IMR-90 (cell line): ENCODE data around the gene FOXL3. TPM values are rescaled to one million over a fixed set of nuclear protein-coding genes. Genes with fewer than 3 reads are reported as not detected.

Experiments
- ATAC-seq: fragments of 200-7000 bp; cut with Tn5 transposase; 2 replicates; pipeline ENCODE4 v1.9.1; 2020; ENCODE audit warnings: low read depth, mild to moderate bottlenecking, moderate library complexity
- BruUV-seq: library from RNA; stranded (reverse); fragments of 400-500 nt; replicated peaks from 2 replicates; lab custom pipeline; 2021; lab: Mats Ljungman, UMichigan
- CTCF ChIA-PET: fragments of 300-600 bp; formaldehyde crosslinking; extraction: SDS; loops from one replicate; lab custom pipeline; 2021; ENCODE audit warnings: antibody characterized with exemption; lab: Yijun Ruan, JAX
- POLR2A ChIA-PET: fragments of 300-600 bp; sonication (Branson Sonifier 250); formaldehyde crosslinking; loops from one replicate; lab custom pipeline; 2022; ENCODE audit warnings: antibody characterized with exemption; ENCODE audit not compliant: unreplicated experiment; lab: Charles Lee
- DNase-seq: peaks from one replicate; pipeline ENCODE4 v3.0.0; 2013
- H2AFZ ChIP-seq: replicated peaks from 2 replicates; pipeline ENCODE3; 2013; ENCODE audit warnings: low read length, mild to moderate bottlenecking; ENCODE audit not compliant: poor library complexity
- H2AK5ac ChIP-seq: 2 replicates; pipeline ENCODE4 v1.6.1; 2013; ENCODE audit warnings: low read depth, low read length, inconsistent platforms
- H2AK9ac ChIP-seq: replicated peaks from 2 replicates; pipeline ENCODE3; 2013; ENCODE audit warnings: mild to moderate bottlenecking, low read depth, low read length, moderate library complexity; ENCODE audit not compliant: poor library complexity
- H2BK120ac ChIP-seq: 2 replicates; pipeline ENCODE4 v1.6.1; 2013; ENCODE audit warnings: low read depth, low read length, inconsistent platforms
- H2BK15ac ChIP-seq: 3 replicates; pipeline ENCODE4 v1.6.1; 2013; ENCODE audit warnings: low read depth, low read length, inconsistent platforms
- H2BK20ac ChIP-seq: 2 replicates; pipeline ENCODE4 v1.6.1; 2013; ENCODE audit warnings: low read depth, mild to moderate bottlenecking, inconsistent platforms, low read length, moderate library complexity
- H2BK5ac ChIP-seq: 2 replicates; pipeline ENCODE4 v1.6.1; 2013; ENCODE audit warnings: mild to moderate bottlenecking, low read depth, low read length, inconsistent platforms; ENCODE audit not compliant: poor library complexity, severe bottlenecking
- H3K14ac ChIP-seq: replicated peaks from 2 replicates; pipeline ENCODE4 v1.6.1; 2013; ENCODE audit warnings: low read depth, low read length, inconsistent platforms
- H3K18ac ChIP-seq: 2 replicates; pipeline ENCODE4 v1.6.1; 2013; ENCODE audit warnings: low read depth, low read length, control low read depth
- H3K23ac ChIP-seq: 2 replicates; pipeline ENCODE4 v1.6.1; 2013; ENCODE audit warnings: low read depth, low read length, inconsistent platforms
- H3K27ac ChIP-seq: 2 replicates; pipeline ENCODE4 v1.5.1; 2013; ENCODE audit warnings: mild to moderate bottlenecking, control low read depth, low read length; ENCODE audit not compliant: insufficient read depth
- H3K27me3 ChIP-seq: 2 replicates; pipeline ENCODE4 v1.6.1; 2013; ENCODE audit warnings: low read length; ENCODE audit not compliant: control insufficient read depth, insufficient read depth
- H3K36me3 ChIP-seq: 2 replicates; pipeline ENCODE4 v1.6.1; 2013; ENCODE audit warnings: low read length, mixed read lengths; ENCODE audit not compliant: control insufficient read depth, insufficient read depth
- H3K4ac ChIP-seq: 2 replicates; pipeline ENCODE4 v1.6.1; 2013; ENCODE audit warnings: low read depth, low read length, inconsistent platforms
- H3K4me1 ChIP-seq: 2 replicates; pipeline ENCODE4 v1.6.1; 2013; ENCODE audit warnings: low read length, mixed read lengths; ENCODE audit not compliant: control insufficient read depth, insufficient read depth
- H3K4me2 ChIP-seq: 2 replicates; pipeline ENCODE4 v1.6.1; 2013; ENCODE audit warnings: low read depth, mild to moderate bottlenecking, control low read depth, low read length, moderate library complexity
- H3K4me3 ChIP-seq: 2 replicates; pipeline ENCODE4 v1.5.1; 2013; ENCODE audit warnings: low read depth, mild to moderate bottlenecking, control low read depth, low read length, moderate library complexity; ENCODE audit not compliant: insufficient read depth
- H3K56ac ChIP-seq: 2 replicates; pipeline ENCODE4 v1.6.1; 2013; ENCODE audit warnings: low read length, inconsistent platforms; ENCODE audit not compliant: insufficient read depth; ENCODE audit errors: extremely low read depth
- H3K79me1 ChIP-seq, 2 experiments: 2 replicates each; pipeline ENCODE4 v1.6.1; 2013; ENCODE audit warnings: low read length in 2 of 2, inconsistent platforms in 1 of 2, low read depth in 1 of 2
- H3K9ac ChIP-seq: 2 replicates; pipeline ENCODE4 v1.6.1; 2013; ENCODE audit warnings: low read depth, low read length, control low read depth
- H3K9me1 ChIP-seq: 2 replicates; pipeline ENCODE4 v1.6.1; 2013; ENCODE audit warnings: low read length, inconsistent platforms; ENCODE audit not compliant: insufficient read depth
- H3K9me3 ChIP-seq: 2 replicates; pipeline ENCODE4 v1.6.1; 2013; ENCODE audit warnings: low read length; ENCODE audit not compliant: control insufficient read depth, insufficient read depth
- H4K20me1 ChIP-seq: 2 replicates; pipeline ENCODE4 v1.6.1; 2013; ENCODE audit warnings: low read length, inconsistent platforms; ENCODE audit not compliant: insufficient read depth
- H4K5ac ChIP-seq: 2 replicates; pipeline ENCODE4 v1.6.1; 2013; ENCODE audit warnings: mild to moderate bottlenecking, low read depth, low read length, control low read depth
- H4K8ac ChIP-seq, 2 experiments: 2 replicates each; pipeline ENCODE4 v1.6.1; 2013; ENCODE audit warnings: low read depth in 2 of 2, low read length in 2 of 2, control low read depth in 1 of 2, inconsistent platforms in 1 of 2
- H4K91ac ChIP-seq: 2 replicates; pipeline ENCODE4 v1.6.1; 2013; ENCODE audit warnings: low read depth, low read length, inconsistent platforms; ENCODE audit not compliant: insufficient read depth
- BHLHE40 ChIP-seq: fragments of 150-350 bp; IDR thresholded peaks from 2 replicates; pipeline ENCODE4 v1.6.1; 2016; ENCODE audit warnings: mild to moderate bottlenecking, low read depth, low read length
- CHD1 ChIP-seq: IDR thresholded peaks from 2 replicates; pipeline ENCODE4 v1.6.1; 2012; ENCODE audit warnings: low read depth, low read length, improper control_type of control experiment
- CTCF ChIP-seq: conservative IDR thresholded peaks from 2 replicates; pipeline ENCODE4 v1.5.1; 2012; ENCODE audit warnings: mild to moderate bottlenecking, low read depth, low read length, improper control_type of control experiment
- ELK1 ChIP-seq: fragments of 150-350 bp; IDR thresholded peaks from 2 replicates; pipeline ENCODE4 v1.6.1; 2016; ENCODE audit warnings: low read depth, mild to moderate bottlenecking, low read length, moderate library complexity, borderline replicate concordance
- FOS ChIP-seq: fragments of 150-350 bp; IDR thresholded peaks from 2 replicates; pipeline ENCODE4 v1.6.1; 2016; ENCODE audit warnings: low read depth, low read length
- MAFK ChIP-seq: IDR thresholded peaks from 2 replicates; pipeline ENCODE4 v1.6.1; 2012; ENCODE audit warnings: low read depth, low read length, improper control_type of control experiment
- NFE2L2 ChIP-seq: fragments of 150-350 bp; IDR thresholded peaks from 2 replicates; pipeline ENCODE4 v1.6.1; 2016; ENCODE audit warnings: low read depth, mild to moderate bottlenecking, low read length
- RAD21 ChIP-seq: IDR thresholded peaks from 2 replicates; pipeline ENCODE4 v1.6.1; 2012; ENCODE audit warnings: low read length, improper control_type of control experiment
- RCOR1 ChIP-seq: IDR thresholded peaks from 2 replicates; pipeline ENCODE4 v1.6.1; 2012; ENCODE audit warnings: mild to moderate bottlenecking, low read length, improper control_type of control experiment; ENCODE audit not compliant: insufficient replicate concordance
- RFX5 ChIP-seq: IDR thresholded peaks from 2 replicates; pipeline ENCODE4 v1.8.0; 2012; ENCODE audit warnings: low read depth, mild to moderate bottlenecking, low read length, moderate library complexity
- SMC3 ChIP-seq: fragments of 150-350 bp; IDR thresholded peaks from 2 replicates; pipeline ENCODE4 v1.6.1; 2016; ENCODE audit warnings: low read depth, mild to moderate bottlenecking, antibody characterized with exemption, low read length, moderate library complexity
- USF2 ChIP-seq: fragments of 150-350 bp; IDR thresholded peaks from 2 replicates; pipeline ENCODE4 v1.6.1; 2017; ENCODE audit warnings: mild to moderate bottlenecking, antibody characterized with exemption, low read length, low read depth
- WGBS, 2 experiments: methylation state at CpG; one replicate each; pipeline versions ENCODE4 v1.1.5 to v1.1.7; 2013; ENCODE audit warnings: missing lambda C conversion rate in 2 of 2; ENCODE audit not compliant: insufficient read length in 1 of 2; ENCODE audit errors: extremely low coverage in 2 of 2; 5-methylcytosine and 5-hydroxymethylcytosine counted together
- dilution Hi-C: fragments of 300-500 bp; cut with HindIII; formaldehyde crosslinking; loops from one replicate; pipeline ENCODE4 v1.14.3; 2018; ENCODE audit warnings: low sequenced_read_pairs; ENCODE audit not compliant: unreplicated experiment
- in situ Hi-C: fragments of 300-500 bp; cut with MboI; formaldehyde crosslinking; loops from 3 replicates; pipeline ENCODE4 v1.14.3; 2019; ENCODE audit warnings: low sequenced_read_pairs, inconsistent platforms, mixed read lengths
- intact Hi-C: fragments of 100-400 bp; cut with micrococcal nuclease; formaldehyde crosslinking; loops from 2 replicates; pipeline ENCODE4 v1.10.0; 2022
- polyA plus RNA-seq, 3 experiments: library from polyadenylated mRNA; depleted of rRNA; stranded (reverse); fragments of >200 nt; gene quantifications; 2 replicates each; pipeline ENCODE4 v1.2.3, GENCODE V29; 2012; ENCODE audit warnings: low replicate concordance in 1 of 3
- total RNA-seq: library from RNA; depleted of rRNA; stranded (reverse); fragments of >200 nt; gene quantifications from 2 replicates; pipeline ENCODE4 v1.2.3, GENCODE V29; 2012

FOXL3 gene
- total and polyA plus RNA-seq, 2 of the 4 experiments (the other 2 are of a cell fraction) = not detected

GRCh38 chr7:257647-257992 is 32.4 kb upstream of the FOXL3 start:
- H3K4ac ChIP-seq = no peak overlapping the region
- CTCF ChIA-PET = no interaction called here
- no peak overlapping the region for H4K8ac ChIP-seq
- H2BK20ac ChIP-seq = no peak overlapping the region
- no peak overlapping the region for H3K4me2 ChIP-seq
- H3K4me3 ChIP-seq = no peak overlapping the region
- H3K9me1 ChIP-seq = no peaks in the 10 kb centered on the region
- H3K9me3 ChIP-seq = peaks cover 24% of the 10 kb centered on the region
- H3K14ac ChIP-seq = no peak overlapping the region
- DNase-seq (no peak), ATAC-seq (no peak)
- TF ChIP-seq RCOR1 = no peak
- no peak for TF ChIP-seq FOS
- TF ChIP-seq USF2 = no peak
- TF ChIP-seq RAD21 = no peak
- no peak for TF ChIP-seq CHD1
- no peak for TF ChIP-seq CTCF
- no peak for TF ChIP-seq SMC3
- no peak for TF ChIP-seq BHLHE40
- no peak for TF ChIP-seq NFE2L2
- no peak for TF ChIP-seq ELK1
- TF ChIP-seq MAFK = no peak
- no peak for TF ChIP-seq RFX5
- intact Hi-C loops (no loop called here), in situ Hi-C loops (no loop called here), dilution Hi-C loops (no loop called here)
- no peak overlapping the region for H4K5ac ChIP-seq
- H3K27me3 ChIP-seq = no peaks in the 10 kb centered on the region
- H3K79me1 ChIP-seq = no peaks in the 10 kb centered on the region
- POLR2A ChIA-PET = no interaction called here
- no peaks in the 10 kb centered on the region for H3K4me1 ChIP-seq
- H4K20me1 ChIP-seq = no peaks in the 10 kb centered on the region
- no peak overlapping the region for H2AFZ ChIP-seq
- H3K36me3 ChIP-seq = peaks cover 87% of the 10 kb centered on the region
- no peak overlapping the region for H3K18ac ChIP-seq
- H3K9ac ChIP-seq = no peak overlapping the region
- no peak overlapping the region for H3K56ac ChIP-seq
- no peak overlapping the region for H3K27ac ChIP-seq
- no peak overlapping the region for H3K23ac ChIP-seq
- no peak overlapping the region for H2BK15ac ChIP-seq
- H2BK5ac ChIP-seq = no peak overlapping the region
- no peak overlapping the region for H2AK5ac ChIP-seq
- no peak overlapping the region for H2AK9ac ChIP-seq
- H4K91ac ChIP-seq = no peak overlapping the region
- no TSS peak for BruUV-seq
- WGBS, 2 experiments = 68% methylated on average over 2 of the region's 5 CpGs; no CpG with 5 or more reads in 1 of the 2 experiments
- H2BK120ac ChIP-seq = no peak overlapping the region
